ENCODE measurements around the gene WFIKKN1.

The WFIKKN1 gene

GRCh38 chr16:625977-626765 lies 4.6 kb upstream of the WFIKKN1 start:
- TF ChIP-seq CTCF (conservative IDR thresholded peaks at IDR 0.05; ENCODE audit: low read depth) = no peak
- DNase-seq (ENCODE audit: low spot score) = no peak
- POLR2A ChIA-PET (ENCODE audit: low non-redundant PET) = interaction anchor here (1.0 kb wide), 1 partner anchor 10 kb away, joined by 3 read pairs; the partner anchor contains the start of gene METTL26
- CTCF ChIA-PET = interaction anchor here (1.4 kb wide), 1 partner anchor 22 kb away, joined by 5 read pairs; no protein-coding TSS in a partner anchor
- H3K27ac ChIP-seq = peak overlapping the region; percentile 97

DNA sequence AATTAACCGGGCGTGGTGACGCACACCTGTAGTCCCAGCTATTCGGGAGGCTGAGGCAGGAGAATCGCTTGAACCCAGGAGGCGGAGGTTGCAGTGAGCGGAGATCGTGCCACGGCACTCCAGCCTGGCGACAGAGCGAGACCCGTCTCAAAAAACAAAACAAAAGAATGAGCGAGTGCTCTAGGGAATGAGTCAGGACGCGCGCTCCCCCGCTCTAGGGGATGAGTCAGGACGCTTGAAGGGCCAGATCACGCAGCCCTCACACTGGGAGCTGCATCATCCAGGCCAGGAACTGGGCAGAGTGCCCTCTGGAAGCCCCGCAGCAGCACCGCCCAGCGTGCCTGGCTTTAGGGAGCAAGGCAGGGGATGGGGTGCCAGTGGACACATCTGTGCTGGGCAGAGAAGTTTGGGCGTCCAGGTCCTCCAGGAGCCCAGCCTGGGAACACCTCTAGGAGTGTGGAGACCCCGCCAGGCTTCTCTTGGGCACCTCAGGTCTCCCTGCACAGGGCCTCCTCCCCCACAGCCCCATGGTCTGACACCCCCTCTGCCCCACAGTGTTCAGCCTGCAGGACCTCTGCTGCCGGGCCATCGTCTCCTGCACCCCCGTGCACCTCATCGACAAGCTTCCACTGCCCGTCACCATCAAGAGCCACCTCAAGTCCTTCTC lies 3.9 kb upstream of the WFIKKN1 start:
- H3K27ac ChIP-seq = peak overlapping the region; percentile 97
- ChIA-PET CTCF (interaction anchor here (1.4 to 1.7 kb wide), 2 partner anchors 21 to 35 kb away, joined by 5 to 6 read pairs; no protein-coding TSS in a partner anchor), POLR2A (ENCODE audit: low non-redundant PET) (interaction anchor here (1.0 kb wide), 1 partner anchor 10 kb away, joined by 3 read pairs; the partner anchor contains the start of gene METTL26)
- TF ChIP-seq CTCF (conservative IDR thresholded peaks at IDR 0.05; ENCODE audit: low read depth) = no peak
- DNase-seq (ENCODE audit: low spot score) = peak; percentile 91

DNA sequence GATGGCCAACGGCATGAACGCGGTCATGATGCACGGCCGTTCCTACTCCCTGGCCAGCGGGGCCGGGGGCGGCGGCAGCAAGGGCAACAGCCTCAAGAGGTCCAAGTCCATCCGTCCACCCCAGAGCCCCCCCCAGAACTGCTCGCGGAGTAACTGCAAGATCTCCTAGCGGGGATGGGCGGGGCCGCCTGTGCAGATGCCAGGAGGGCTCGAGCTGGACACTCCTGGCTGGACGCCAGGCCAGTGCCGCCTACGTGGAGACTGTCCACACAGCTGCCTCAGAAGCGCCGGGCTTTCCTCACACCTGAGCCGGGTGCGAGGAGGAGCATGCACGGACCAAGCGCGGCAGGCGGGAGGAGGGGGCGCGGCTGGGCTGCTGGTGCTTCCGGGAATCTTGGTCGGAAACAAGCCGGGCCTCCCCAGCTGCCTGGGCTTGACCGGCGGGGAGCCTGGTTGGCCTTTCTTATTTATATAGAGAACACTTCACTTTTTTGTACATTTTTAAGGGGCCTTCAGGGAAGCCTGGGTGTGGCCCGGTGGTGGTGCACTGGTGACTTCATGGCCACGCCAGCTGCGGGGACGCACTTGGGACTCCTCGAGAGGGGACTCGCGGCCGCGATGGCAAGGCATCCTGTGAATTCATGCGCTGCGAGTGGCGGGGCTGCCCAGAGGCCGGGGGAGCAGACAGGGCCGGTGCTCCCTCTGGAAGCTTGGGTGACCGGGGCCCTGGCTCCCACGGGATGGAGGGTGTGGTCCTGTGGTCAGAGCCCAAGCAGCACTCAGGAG lies 3.1 kb upstream of the WFIKKN1 start:
- DNase-seq (ENCODE audit: low spot score) = no peak
- peak overlapping the region; percentile 97 for H3K27ac ChIP-seq
- ChIA-PET CTCF (interaction anchor here (1.4 to 1.7 kb wide), 2 partner anchors 20 to 36 kb away, joined by 5 to 6 read pairs; no protein-coding TSS in a partner anchor), POLR2A (ENCODE audit: low non-redundant PET) (interaction anchor here (1.0 kb wide), 1 partner anchor 9 kb away, joined by 3 read pairs; the partner anchor contains the start of gene METTL26)
- no peak for TF ChIP-seq CTCF (conservative IDR thresholded peaks at IDR 0.05; ENCODE audit: low read depth)

GRCh38 chr16:628321-629061 lies 2.3 kb upstream of the WFIKKN1 start:
- CTCF ChIA-PET = interaction anchor here (0.6 to 1.7 kb wide), 2 partner anchors 9 to 36 kb away, joined by 3 to 6 read pairs; no protein-coding TSS in a partner anchor
- H3K27ac ChIP-seq = peak overlapping the region; percentile 97
- POLR2A ChIA-PET (ENCODE audit: low non-redundant PET) = no interaction called here
- DNase-seq (ENCODE audit: low spot score) = no peak
- TF ChIP-seq CTCF (conservative IDR thresholded peaks at IDR 0.05; ENCODE audit: low read depth) = no peak

DNA sequence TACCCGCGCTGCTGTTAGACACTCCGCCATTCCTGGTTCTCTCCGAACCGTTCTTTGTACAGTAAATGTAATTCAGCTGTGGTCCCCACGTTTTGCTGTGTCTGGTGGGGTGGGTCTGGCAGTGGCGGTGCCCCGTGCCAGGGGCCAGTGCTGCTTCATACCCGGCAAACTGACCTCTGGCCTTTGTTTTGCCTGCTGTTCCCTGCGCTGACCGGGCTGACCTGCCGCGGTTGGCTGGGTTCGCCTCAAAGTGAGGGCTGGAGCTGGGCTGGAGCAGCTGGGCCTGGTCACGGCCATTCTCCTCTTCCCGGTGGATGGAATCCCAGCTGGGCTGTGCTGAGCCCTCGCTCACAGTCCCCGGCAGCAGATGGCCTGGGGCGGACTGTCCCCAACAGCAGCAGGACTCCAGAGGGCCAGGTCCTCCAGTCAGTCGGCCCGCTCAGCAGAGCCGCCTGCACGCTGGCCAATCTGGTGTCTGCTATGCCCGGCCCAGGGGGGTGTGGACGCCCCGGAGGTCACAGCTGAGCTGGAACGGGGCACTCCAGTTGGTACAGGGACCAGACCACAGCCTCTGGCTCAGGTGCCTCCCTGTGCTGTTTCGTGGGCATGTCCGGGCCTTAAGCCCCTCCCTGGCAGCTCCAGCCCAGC lies 1.5 kb upstream of the WFIKKN1 start:
- CTCF ChIA-PET = interaction anchor here (0.6 kb wide), 1 partner anchor 10 kb away, joined by 3 read pairs; no protein-coding TSS in a partner anchor
- POLR2A ChIA-PET (ENCODE audit: low non-redundant PET) = no interaction called here
- peak overlapping the region; percentile 97 for H3K27ac ChIP-seq
- no peak for TF ChIP-seq CTCF (conservative IDR thresholded peaks at IDR 0.05; ENCODE audit: low read depth)
- DNase-seq (ENCODE audit: low spot score) = no peak

Data from RWPE1 (cell line).